ENCODE results near the gene TAF10.

DNA sequence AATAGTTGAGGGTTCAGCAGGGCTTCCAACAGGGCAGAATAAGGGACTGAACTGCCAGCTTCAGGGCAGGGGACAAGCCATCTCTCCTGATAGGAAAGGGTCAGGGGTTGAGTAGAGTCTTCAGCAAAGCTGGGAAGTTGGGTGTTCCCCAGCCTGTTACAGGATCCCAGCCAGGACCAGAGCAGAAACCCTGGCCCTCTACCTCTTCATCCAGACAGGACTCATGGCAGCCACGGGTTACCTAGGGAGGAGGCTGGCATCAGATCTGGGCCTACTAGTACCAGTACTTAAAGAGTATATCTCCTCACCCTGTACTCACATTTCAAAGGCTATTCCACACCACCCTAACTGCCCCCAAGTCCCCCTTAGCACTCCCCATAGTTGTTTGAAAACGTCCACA, 2.4 kb upstream of the TAF10 start:
- no peak for TF ChIP-seq CTBP1 (IDR thresholded peaks at IDR 0.05; ENCODE audit: borderline replicate concordance)
- TF ChIP-seq BHLHE40 (IDR thresholded peaks at IDR 0.05; ENCODE audit: borderline replicate concordance) = no peak
- no peak for TF ChIP-seq L3MBTL2 (conservative IDR thresholded peaks at IDR 0.05)
- no peak for TF ChIP-seq FOXK2 (IDR thresholded peaks at IDR 0.05)
- TF ChIP-seq FOXA1 (IDR thresholded peaks at IDR 0.05) = no peak
- no peak for TF ChIP-seq SUZ12 (IDR thresholded peaks at IDR 0.05)
- TF ChIP-seq SP1 (IDR thresholded peaks at IDR 0.05) = no peak
- TF ChIP-seq, protein P1, sequence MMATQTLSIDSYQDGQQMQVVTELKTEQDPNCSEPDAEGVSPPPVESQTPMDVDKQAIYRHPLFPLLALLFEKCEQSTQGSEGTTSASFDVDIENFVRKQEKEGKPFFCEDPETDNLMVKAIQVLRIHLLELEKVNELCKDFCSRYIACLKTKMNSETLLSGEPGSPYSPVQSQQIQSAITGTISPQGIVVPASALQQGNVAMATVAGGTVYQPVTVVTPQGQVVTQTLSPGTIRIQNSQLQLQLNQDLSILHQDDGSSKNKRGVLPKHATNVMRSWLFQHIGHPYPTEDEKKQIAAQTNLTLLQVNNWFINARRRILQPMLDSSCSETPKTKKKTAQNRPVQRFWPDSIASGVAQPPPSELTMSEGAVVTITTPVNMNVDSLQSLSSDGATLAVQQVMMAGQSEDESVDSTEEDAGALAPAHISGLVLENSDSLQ (IDR thresholded peaks at IDR 0.05) = no peak
- no peak for TF ChIP-seq ARNT (IDR thresholded peaks at IDR 0.05)

All from HEK293T (cell line).